PC-9 (cell line): Measurements from ENCODE around the gene IFIT2. TPM values are rescaled to one million over a fixed set of nuclear protein-coding genes. Genes with fewer than 3 reads are reported as not detected.
"Not testable (repeated sequence)": the region's sequence is repeated elsewhere in the genome, so short reads cannot be mapped to it uniquely, and the experiment has no call there.

Source experiments
- BruUV-seq: library from RNA; stranded (reverse); fragments of 400-500 nt; replicated peaks from 2 replicates; lab custom pipeline; 2021; lab: Mats Ljungman, UMichigan
- CTCF ChIA-PET: fragments of 300-600 bp; sonication (Branson Sonifier 250); formaldehyde crosslinking; loops from one replicate; lab custom pipeline; 2022; ENCODE audit warnings: antibody characterized with exemption; lab: Charles Lee
- POLR2A ChIA-PET: fragments of 300-600 bp; sonication (Branson Sonifier 250); formaldehyde crosslinking; loops from one replicate; lab custom pipeline; 2022; ENCODE audit warnings: antibody characterized with exemption; ENCODE audit not compliant: unreplicated experiment; lab: Charles Lee
- DNase-seq, 2 experiments: peaks; one replicate each; pipeline versions ENCODE4 v3.0.0 to v3.0.0-alpha.2; 2015 to 2022; ENCODE audit warnings: mixed read lengths in 1 of 2
- H2AFZ ChIP-seq: fragments of 200-600 bp; sonication (generic); 2 replicates; pipeline ENCODE4 v1.8.1; 2017; ENCODE audit warnings: antibody characterized with exemption
- H3F3A ChIP-seq: fragments of 200-600 bp; sonication (generic); 2 replicates; pipeline ENCODE4 v1.8.1; 2017; ENCODE audit warnings: antibody characterized with exemption, mild to moderate bottlenecking, low read depth; ENCODE audit not compliant: insufficient read depth
- H3K27ac ChIP-seq: fragments of 200-600 bp; sonication (generic); 2 replicates; pipeline ENCODE4 v1.6.1; 2016; ENCODE audit warnings: mixed run types
- H3K27me3 ChIP-seq: fragments of 200-600 bp; sonication (generic); 2 replicates; pipeline ENCODE4 v1.6.1; 2016; ENCODE audit warnings: low read depth, mixed run types; ENCODE audit not compliant: insufficient read depth
- H3K36me3 ChIP-seq: fragments of 200-600 bp; sonication (generic); 2 replicates; pipeline ENCODE4 v1.6.1; 2016; ENCODE audit warnings: low read depth, mixed run types
- H3K4me1 ChIP-seq: fragments of 200-600 bp; sonication (generic); replicated peaks from 2 replicates; pipeline ENCODE4 v1.6.1; 2016; ENCODE audit warnings: mixed run types; ENCODE audit not compliant: insufficient read depth
- H3K4me2 ChIP-seq: fragments of 200-600 bp; sonication (generic); 2 replicates; pipeline ENCODE4 v1.6.1; 2017; ENCODE audit warnings: mixed run types
- H3K4me3 ChIP-seq: fragments of 200-600 bp; sonication (generic); 2 replicates; pipeline ENCODE4 v1.6.1; 2016; ENCODE audit warnings: mixed run types
- H3K79me2 ChIP-seq: fragments of 200-600 bp; sonication (generic); 2 replicates; pipeline ENCODE4 v1.6.1; 2017; ENCODE audit warnings: low read depth, mixed run types
- H3K9me2 ChIP-seq: fragments of 200-600 bp; sonication (generic); 2 replicates; pipeline ENCODE4 v1.8.1; 2017; ENCODE audit warnings: mild to moderate bottlenecking; ENCODE audit not compliant: insufficient read depth
- H3K9me3 ChIP-seq: fragments of 200-600 bp; sonication (generic); 2 replicates; pipeline ENCODE4 v1.8.1; 2016; ENCODE audit warnings: low read depth; ENCODE audit not compliant: insufficient read depth
- H4K20me1 ChIP-seq: fragments of 200-600 bp; sonication (generic); 2 replicates; pipeline ENCODE4 v1.8.1; 2017; ENCODE audit not compliant: insufficient read depth
- CTCF ChIP-seq: fragments of 200-600 bp; sonication (generic); conservative IDR thresholded peaks from 2 replicates; pipeline ENCODE4 v1.6.1; 2017; ENCODE audit warnings: mixed run types, antibody characterized with exemption, mild to moderate bottlenecking, moderate library complexity
- EZH2 ChIP-seq: fragments of 200-600 bp; sonication (generic); IDR thresholded peaks from 2 replicates; pipeline ENCODE4 v1.8.0; 2017; ENCODE audit warnings: antibody characterized with exemption, low read depth
- intact Hi-C: fragments of 100-400 bp; cut with micrococcal nuclease; formaldehyde crosslinking; loops from one replicate; pipeline ENCODE4 v1.10.0; 2022; ENCODE audit not compliant: unreplicated experiment
- total RNA-seq: library from RNA; stranded (reverse); gene quantifications from 2 replicates; pipeline ENCODE4 v1.2.3, GENCODE V29; 2021

IFIT2 gene
- total RNA-seq, 1 experiment from 2014 or later, result 4.4 TPM

GRCh38 chr10:89327803-89328441 is 26.1 kb downstream of the IFIT2 start, which contains the start of gene IFIT3:
Gene IFIT3, plus strand, starts transcription at chr10:89327997. Its CDS starts 77 bp downstream, at chr10:89328074.
- Histone ChIP-seq H3K9me2 (no peaks in the 10 kb centered on the region), H3K4me3 (peak within 1 kb of the TSS; percentile 70), H3K36me3 (no peaks in the 10 kb centered on the region), H4K20me1 (no peaks in the 10 kb centered on the region), H3K4me1 (peaks cover 23% of the 10 kb centered on the region), H3F3A (peaks cover 14% of the 10 kb centered on the region; the same call in 1 of the 2 replicates), H3K9me3 (no peaks in the 10 kb centered on the region), H3K4me2 (peak within 1 kb of the TSS; percentile 97), H3K27ac (peak within 1 kb of the TSS; percentile 96), H3K27me3 (no peaks in the 10 kb centered on the region), H3K79me2 (no peaks in the 10 kb centered on the region), H2AFZ (peak within 1 kb of the TSS; percentile 83)
- peak; percentile 36 to 70 for DNase-seq
- no peak for TF ChIP-seq CTCF
- no peak for TF ChIP-seq EZH2
- CTCF ChIA-PET, result interaction anchor here (0.6 kb wide), 1 partner anchor 52 kb away, joined by 3 read pairs; no protein-coding TSS in a partner anchor
- POLR2A ChIA-PET, result interaction anchor here (0.6 to 0.7 kb wide), 3 partner anchors 26 to 360 kb away, joined by 3 to 7 read pairs (median 5); no protein-coding TSS in a partner anchor
- BruUV-seq, result TSS peak; percentile 34
- intact Hi-C loops, result loop anchor here (1.0 to 2.0 kb wide), 2 partner anchors 49 to 66 kb away; no protein-coding TSS in a partner anchor

- DNase-seq, result no peak
- no peak overlapping the region for H3K4me3 ChIP-seq
- H3F3A ChIP-seq, result peaks cover 14% of the 10 kb centered on the region; the same call in 1 of the 2 replicates
- no peaks in the 10 kb centered on the region for H3K9me2 ChIP-seq
- H3K36me3 ChIP-seq, result no peaks in the 10 kb centered on the region
- no peaks in the 10 kb centered on the region for H3K79me2 ChIP-seq
- intact Hi-C loops, result loop anchor here (2.0 kb wide), 1 partner anchor 50 kb away; no protein-coding TSS in a partner anchor
- H3K27me3 ChIP-seq, result no peaks in the 10 kb centered on the region
- H2AFZ ChIP-seq, result no peak overlapping the region
- H4K20me1 ChIP-seq, result no peaks in the 10 kb centered on the region
- ChIA-PET CTCF (no interaction called here), POLR2A (no interaction called here)
- no TSS peak for BruUV-seq
- H3K4me1 ChIP-seq, result peaks cover 23% of the 10 kb centered on the region
- H3K27ac ChIP-seq, result no peak overlapping the region
- H3K4me2 ChIP-seq, result peak overlapping the region; percentile 97; the same call in 1 of the 2 replicates
- no peaks in the 10 kb centered on the region for H3K9me3 ChIP-seq
- TF ChIP-seq CTCF, result no peak
- TF ChIP-seq EZH2, result no peak
These were observed 27.3 kb downstream of the IFIT2 start for GRCh38 chr10:89329151-89329550.

GRCh38 chr10:89330014-89330413 is 28.2 kb downstream of the IFIT2 start:
- intact Hi-C loops, H3K79me2 ChIP-seq, H2AFZ ChIP-seq, H3K36me3 ChIP-seq, H3K4me2 ChIP-seq, DNase-seq, BruUV-seq, H3K27me3 ChIP-seq, POLR2A ChIA-PET, H4K20me1 ChIP-seq, H3K4me3 ChIP-seq, H3K27ac ChIP-seq, H3K9me2 ChIP-seq, CTCF ChIA-PET, H3K9me3 ChIP-seq: not testable (repeated sequence)
- Histone ChIP-seq H3F3A (peaks cover 14% of the 10 kb centered on the region; the same call in 1 of the 2 replicates), H3K4me1 (peaks cover 23% of the 10 kb centered on the region)
